Nephron progenitor cell (in vitro differentiated cells): ENCODE data around the gene GABRG3.

ENCODE experiments used
- DNase-seq: peaks from one replicate; pipeline ENCODE4 v3.0.0; 2021
- H3K27ac Mint-ChIP-seq: 2 replicates; pipeline ENCODE4 v1.8.0; 2021; ENCODE audit warnings: mild to moderate bottlenecking, moderate library complexity, mixed read lengths
- H3K27me3 Mint-ChIP-seq: 2 replicates; pipeline ENCODE4 v1.8.0; 2021; ENCODE audit warnings: mild to moderate bottlenecking, low read depth, mixed read lengths; ENCODE audit not compliant: poor library complexity
- H3K36me3 Mint-ChIP-seq: 2 replicates; pipeline ENCODE4 v1.8.0; 2021; ENCODE audit warnings: low read depth, mixed read lengths
- H3K4me1 Mint-ChIP-seq: 2 replicates; pipeline ENCODE4 v1.8.0; 2021; ENCODE audit warnings: mixed read lengths
- H3K4me3 Mint-ChIP-seq: 2 replicates; pipeline ENCODE4 v1.8.0; 2021; ENCODE audit warnings: mild to moderate bottlenecking, moderate library complexity, mixed read lengths
- H3K9me3 Mint-ChIP-seq: 2 replicates; pipeline ENCODE4 v1.8.0; 2021; ENCODE audit warnings: mild to moderate bottlenecking, moderate library complexity, mixed read lengths
- TF ChIP-seq, protein P1 (sequence below): fragments of 200-600 bp; sonication (generic); IDR thresholded peaks from 2 replicates; pipeline ENCODE4 v1.5.0; 2021; ENCODE audit warnings: antibody characterized with exemption

Gene GABRG3

GRCh38 chr15:26943866-26944265 is 27.1 kb upstream of the GABRG3 start:
- Mint-ChIP-seq H3K27ac (peak overlapping the region; percentile 95), H3K27me3 (peaks cover 7% of the 10 kb centered on the region), H3K4me3 (peak overlapping the region; percentile 12), H3K36me3 (no peaks in the 10 kb centered on the region), H3K9me3 (no peaks in the 10 kb centered on the region), H3K4me1 (peaks cover 67% of the 10 kb centered on the region)
- DNase-seq = no peak
- TF ChIP-seq, protein P1, sequence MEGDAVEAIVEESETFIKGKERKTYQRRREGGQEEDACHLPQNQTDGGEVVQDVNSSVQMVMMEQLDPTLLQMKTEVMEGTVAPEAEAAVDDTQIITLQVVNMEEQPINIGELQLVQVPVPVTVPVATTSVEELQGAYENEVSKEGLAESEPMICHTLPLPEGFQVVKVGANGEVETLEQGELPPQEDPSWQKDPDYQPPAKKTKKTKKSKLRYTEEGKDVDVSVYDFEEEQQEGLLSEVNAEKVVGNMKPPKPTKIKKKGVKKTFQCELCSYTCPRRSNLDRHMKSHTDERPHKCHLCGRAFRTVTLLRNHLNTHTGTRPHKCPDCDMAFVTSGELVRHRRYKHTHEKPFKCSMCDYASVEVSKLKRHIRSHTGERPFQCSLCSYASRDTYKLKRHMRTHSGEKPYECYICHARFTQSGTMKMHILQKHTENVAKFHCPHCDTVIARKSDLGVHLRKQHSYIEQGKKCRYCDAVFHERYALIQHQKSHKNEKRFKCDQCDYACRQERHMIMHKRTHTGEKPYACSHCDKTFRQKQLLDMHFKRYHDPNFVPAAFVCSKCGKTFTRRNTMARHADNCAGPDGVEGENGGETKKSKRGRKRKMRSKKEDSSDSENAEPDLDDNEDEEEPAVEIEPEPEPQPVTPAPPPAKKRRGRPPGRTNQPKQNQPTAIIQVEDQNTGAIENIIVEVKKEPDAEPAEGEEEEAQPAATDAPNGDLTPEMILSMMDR = no peak

GRCh38 chr15:26945046-26945445 is 25.9 kb upstream of the GABRG3 start:
- DNase-seq = no peak
- peaks cover 59% of the 10 kb centered on the region for H3K4me1 Mint-ChIP-seq
- H3K4me3 Mint-ChIP-seq = no peak overlapping the region
- peaks cover 7% of the 10 kb centered on the region for H3K27me3 Mint-ChIP-seq
- TF ChIP-seq, protein P1 = no peak
- H3K9me3 Mint-ChIP-seq = no peaks in the 10 kb centered on the region
- peak overlapping the region; percentile 95 for H3K27ac Mint-ChIP-seq
- H3K36me3 Mint-ChIP-seq = no peaks in the 10 kb centered on the region

DNA sequence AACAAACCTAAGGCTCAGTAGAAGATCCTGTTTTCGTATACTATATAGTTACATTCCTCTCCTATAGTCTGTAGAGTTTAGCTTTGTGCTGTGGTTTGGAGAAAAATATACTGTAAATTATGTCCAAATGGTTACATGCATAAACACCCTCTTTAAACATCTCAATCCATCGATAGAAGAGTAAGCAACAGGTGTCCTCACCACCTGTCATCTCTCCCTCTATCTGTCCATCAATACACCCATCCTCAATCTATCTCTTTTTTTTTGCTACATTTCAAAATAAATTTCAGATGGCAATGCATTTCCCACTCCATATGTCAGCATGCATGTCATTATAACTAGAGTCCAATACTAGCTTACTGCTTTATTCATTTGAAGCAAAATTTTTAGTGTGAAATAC is 21.0 kb upstream of the GABRG3 start:
- peaks cover 40% of the 10 kb centered on the region for H3K4me1 Mint-ChIP-seq
- no peak for DNase-seq
- H3K27ac Mint-ChIP-seq = no peak overlapping the region
- TF ChIP-seq, protein P1 = no peak
- H3K4me3 Mint-ChIP-seq = no peak overlapping the region
- peaks cover 22% of the 10 kb centered on the region for H3K9me3 Mint-ChIP-seq
- H3K36me3 Mint-ChIP-seq = no peaks in the 10 kb centered on the region
- H3K27me3 Mint-ChIP-seq = peaks cover 7% of the 10 kb centered on the region

DNA sequence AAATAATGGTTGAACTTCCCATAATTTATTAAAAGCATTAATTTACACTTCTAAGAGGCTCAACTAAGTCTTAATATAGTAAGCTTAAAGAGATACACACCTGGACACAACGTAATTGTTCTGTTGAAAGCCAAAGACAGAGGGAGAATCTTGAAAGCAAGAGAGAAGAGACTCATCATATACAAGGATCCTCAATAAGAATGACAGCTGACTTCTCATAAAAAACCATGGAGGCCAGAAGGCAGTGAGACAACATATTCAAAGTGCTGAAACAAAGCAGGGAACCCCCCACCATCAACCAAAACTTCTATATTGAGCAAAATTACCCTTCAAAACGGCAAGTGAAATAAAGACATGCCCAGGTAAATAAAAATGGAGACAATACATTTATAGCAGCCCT is 16.6 kb upstream of the GABRG3 start:
- H3K4me1 Mint-ChIP-seq = peaks cover 19% of the 10 kb centered on the region
- H3K27ac Mint-ChIP-seq = no peak overlapping the region
- no peak for DNase-seq
- TF ChIP-seq, protein P1 = no peak
- H3K36me3 Mint-ChIP-seq = no peaks in the 10 kb centered on the region
- H3K4me3 Mint-ChIP-seq = no peak overlapping the region
- H3K27me3 Mint-ChIP-seq = no peaks in the 10 kb centered on the region
- H3K9me3 Mint-ChIP-seq = peaks cover 33% of the 10 kb centered on the region

- TF ChIP-seq, protein P1 = no peak
- Mint-ChIP-seq H3K4me1 (peaks cover 15% of the 10 kb centered on the region), H3K4me3 (peak overlapping the region; percentile 86), H3K9me3 (no peaks in the 10 kb centered on the region), H3K27me3 (peaks cover 83% of the 10 kb centered on the region), H3K27ac (no peak overlapping the region), H3K36me3 (no peaks in the 10 kb centered on the region)
- DNase-seq = peak; percentile 69
These were observed 3.2 kb upstream of the GABRG3 start for GRCh38 chr15:26967719-26968269.

DNA sequence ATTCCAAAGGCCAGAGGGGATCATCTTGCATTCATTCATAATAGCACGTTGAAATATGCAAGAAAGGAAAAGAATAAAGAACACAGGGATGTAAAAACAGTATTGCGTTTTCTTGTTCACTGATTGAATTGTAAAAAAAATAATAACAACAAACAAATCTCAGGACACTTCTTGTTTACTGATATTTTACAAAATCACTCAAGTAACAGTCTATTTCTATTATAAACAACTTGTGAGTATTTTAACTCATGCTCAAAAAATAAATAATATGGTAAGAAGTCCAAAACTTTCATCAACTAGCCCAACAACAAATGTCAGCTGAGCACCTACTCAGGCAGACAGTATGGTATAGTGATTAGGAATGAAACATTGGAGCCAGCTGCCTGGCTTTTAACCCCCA is 2.2 kb upstream of the GABRG3 start:
- peaks cover 81% of the 10 kb centered on the region for H3K27me3 Mint-ChIP-seq
- no peaks in the 10 kb centered on the region for H3K36me3 Mint-ChIP-seq
- TF ChIP-seq, protein P1 = no peak
- no peak overlapping the region for H3K27ac Mint-ChIP-seq
- no peak for DNase-seq
- no peaks in the 10 kb centered on the region for H3K9me3 Mint-ChIP-seq
- peak overlapping the region; percentile 52 for H3K4me3 Mint-ChIP-seq
- peaks cover 16% of the 10 kb centered on the region for H3K4me1 Mint-ChIP-seq
